ENCODE results near the gene CDC42EP5.

The CDC42EP5 gene

DNA sequence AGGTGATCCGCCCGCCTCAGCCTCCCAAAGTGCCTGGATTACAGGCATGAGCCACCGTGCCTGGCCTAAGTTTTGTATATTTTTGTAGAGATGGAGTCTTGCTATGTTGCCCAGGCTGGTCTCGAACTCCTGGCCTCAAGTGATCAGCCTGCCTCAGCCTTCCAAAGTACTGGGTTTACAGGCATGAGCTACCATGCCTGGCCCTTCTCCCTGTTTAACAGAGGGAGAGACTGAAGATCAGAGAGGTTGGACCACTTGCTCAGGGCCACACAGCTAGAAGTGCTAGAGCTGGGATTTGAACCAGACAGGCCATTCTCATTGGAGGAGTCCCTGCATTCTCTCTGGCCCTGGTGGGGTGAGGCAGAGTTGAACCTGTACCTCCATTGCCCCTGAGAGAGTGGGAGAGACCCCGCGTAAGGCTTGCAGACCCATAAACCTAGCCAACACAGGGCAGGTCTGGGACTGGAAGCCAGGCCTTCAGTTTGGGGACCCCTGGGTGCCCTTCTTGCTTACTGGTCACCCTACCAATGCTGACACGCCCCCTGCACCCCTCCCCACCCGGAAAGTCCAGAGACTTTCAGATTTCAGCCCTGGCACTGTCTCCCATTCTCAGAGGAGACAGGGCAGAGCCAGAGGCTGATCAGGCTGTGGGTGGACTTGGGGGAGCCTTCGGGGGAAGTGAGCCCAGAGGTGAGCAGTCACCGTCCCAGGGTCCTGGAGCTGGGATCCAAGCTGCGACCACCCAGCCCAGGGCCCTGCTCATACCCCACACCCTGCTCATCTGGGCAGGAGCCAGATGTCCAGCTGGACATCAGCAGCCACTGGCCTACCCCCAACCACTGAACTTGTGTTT lies 44.5 kb downstream of the CDC42EP5 start:
- no peak for DNase-seq (ENCODE audit: low read depth in 3 of 3, low spot score in 1 of 3)

DNA sequence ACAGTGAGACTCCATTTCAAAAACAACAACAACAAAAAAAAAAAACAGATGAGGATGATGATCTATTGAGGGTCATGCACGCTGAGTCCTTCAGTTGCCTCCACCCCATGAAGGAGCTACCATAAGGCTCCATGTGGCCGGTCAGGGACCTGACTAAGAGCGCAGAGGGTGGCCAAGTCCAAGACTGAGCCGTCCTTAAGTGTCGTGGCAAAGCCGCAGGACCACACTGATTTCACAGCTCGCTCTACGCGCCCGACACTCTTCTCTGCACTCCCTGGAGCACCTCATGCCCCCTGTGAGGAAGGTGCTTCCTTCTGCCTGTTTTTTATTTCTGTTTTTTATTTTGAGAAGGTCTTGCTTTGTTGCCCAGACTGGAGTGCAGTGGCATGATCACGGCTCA lies 45.5 kb downstream of the CDC42EP5 start:
- DNase-seq (ENCODE audit: low read depth in 3 of 3, low spot score in 1 of 3): no peak

DNA sequence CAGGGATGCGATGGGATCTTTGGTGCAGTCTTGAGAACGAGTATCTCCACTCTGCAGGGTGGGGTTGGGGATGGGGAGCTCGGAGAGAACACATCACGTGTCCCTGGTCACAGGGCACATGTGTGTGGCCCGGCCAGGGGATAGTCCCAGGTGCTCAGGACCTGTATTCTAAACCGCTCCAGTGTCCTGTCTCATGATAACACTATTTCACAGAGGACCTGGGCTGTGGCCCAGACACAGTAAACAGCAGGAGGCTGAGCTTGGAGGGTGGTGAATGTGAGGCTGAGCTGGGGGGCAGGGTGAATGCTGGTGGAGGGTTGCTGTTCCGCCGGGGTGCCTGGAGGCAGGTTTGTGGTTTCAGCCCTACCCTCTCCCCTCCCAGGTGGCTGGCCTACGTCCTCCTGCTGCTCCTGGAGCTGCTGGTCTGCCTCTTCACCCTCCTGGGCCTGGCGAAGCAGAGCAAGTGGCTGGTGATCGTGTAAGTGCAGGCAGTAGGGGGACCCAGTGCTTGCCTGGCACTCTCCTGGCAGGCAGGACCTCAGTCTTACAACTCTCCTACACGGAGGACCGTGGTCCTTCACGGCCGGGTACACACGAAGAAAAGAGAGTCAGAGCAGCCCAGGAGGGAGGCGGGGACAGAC lies 46.7 kb downstream of the CDC42EP5 start:
- DNase-seq (ENCODE audit: low read depth in 3 of 3, low spot score in 1 of 3): no peak

DNA sequence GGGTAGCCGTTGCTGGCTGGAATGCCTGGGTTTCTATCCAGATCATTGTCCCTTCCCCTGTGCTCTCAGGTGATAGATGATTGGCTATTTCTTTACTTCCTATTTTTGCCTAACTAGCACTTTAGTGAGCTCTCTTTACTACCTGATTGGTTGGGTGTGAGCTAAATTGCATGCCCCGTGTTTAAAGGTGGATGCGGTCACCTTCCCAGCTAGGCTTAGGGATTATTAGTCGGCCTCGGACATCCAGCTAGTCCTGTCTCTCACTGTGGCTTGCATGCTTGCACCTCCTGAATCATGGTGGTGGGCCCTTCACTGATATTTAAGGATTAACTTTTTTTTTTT lies 47.7 kb downstream of the CDC42EP5 start:
- no peak for DNase-seq (ENCODE audit: low read depth in 3 of 3, low spot score in 1 of 3)

DNA sequence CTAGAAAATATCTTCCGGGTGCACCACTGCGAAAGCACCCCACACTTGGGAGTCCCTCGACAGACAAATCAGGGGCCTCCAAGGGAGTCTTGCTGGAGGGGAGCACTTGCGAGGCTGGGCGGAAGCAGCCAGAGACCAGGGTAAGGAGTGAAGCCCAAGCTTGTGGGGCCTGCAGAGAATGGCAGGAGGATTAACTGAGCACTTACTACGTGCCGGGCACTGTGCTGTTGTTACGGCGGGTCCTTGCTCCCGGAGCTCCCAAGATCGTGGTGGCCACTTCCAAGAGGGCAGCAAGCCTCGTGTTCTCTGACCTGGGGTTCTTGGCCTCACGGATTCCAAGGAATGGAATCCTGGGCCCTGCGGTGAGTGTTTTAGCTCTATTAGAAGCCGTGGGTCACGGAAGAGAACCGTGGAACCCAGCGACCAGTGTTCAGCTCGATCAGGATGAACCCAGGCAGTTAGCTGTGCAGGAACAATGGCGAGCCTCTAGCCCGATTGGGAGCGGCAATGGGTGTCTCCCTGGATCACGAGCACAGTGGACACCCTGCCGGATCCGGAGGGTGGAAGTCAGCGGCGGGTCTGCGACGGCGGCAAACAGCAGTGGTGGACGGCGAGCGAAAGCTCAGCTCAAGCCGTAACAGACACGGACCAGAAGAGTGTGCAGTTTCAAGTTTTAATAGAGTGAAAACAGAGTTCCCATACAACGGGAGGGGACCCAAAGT lies 48.3 kb downstream of the CDC42EP5 start:
- no peak for DNase-seq (ENCODE audit: low read depth in 3 of 3, low spot score in 1 of 3)

DNA sequence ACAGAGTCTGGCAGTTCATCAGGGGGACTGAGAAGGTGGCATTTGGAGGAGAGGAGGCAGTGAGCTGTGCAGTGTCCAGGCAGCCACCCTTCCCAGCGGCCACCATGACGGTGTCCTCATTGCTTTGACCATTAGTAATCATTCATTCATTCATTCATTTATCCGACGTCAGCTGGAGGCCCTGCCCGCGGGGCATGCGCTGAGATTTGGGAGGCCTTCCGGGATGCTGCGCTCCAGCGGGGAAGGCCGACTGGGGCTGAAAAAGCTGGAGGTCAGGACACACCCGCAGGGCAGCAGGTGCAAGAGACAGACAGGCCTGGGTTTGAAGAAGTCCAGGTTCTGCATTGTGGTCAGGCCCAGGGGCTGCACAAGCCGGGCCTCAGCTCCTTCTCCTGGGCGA lies 48.9 kb downstream of the CDC42EP5 start:
- DNase-seq (ENCODE audit: low read depth in 3 of 3, low spot score in 1 of 3): no peak

DNA sequence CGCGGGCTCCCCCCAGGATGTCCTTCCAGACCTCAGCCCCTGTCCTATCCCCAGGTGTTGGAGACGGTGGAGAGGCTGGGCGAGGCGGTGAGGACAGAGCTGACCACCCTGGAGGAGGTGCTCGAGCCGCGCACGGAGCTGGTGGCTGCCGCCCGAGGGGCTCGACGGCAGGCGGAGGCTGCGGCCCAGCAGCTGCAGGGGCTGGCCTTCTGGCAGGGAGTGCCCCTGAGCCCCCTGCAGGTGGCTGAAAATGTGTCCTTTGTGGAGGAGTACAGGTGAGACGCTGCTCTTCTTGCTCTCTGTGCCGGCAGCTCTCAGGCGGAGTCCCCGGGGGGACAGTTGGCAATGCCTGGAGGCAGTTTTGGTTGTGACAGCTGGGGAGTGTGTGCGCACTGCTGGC lies 51.0 kb downstream of the CDC42EP5 start:
- DNase-seq (ENCODE audit: low read depth in 3 of 3, low spot score in 1 of 3): no peak

DNA sequence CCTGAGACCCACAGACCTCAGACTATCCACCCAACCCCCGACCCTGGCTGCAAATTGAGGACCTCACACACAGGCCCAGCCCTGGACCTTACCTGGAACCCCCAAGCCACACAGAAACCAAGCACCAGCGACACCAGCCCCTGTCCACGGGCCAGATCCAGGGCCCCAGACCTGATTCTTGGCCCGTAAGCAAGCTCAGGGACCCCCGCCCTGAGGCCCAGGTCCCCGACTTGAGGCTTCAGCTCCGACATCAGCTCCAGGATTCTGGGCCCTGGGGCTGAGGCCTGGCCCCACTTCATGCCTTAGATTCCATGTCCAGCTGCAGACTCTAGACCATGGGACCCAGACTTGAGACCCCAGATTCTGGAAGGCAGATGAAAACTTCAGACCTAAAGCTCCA lies 51.6 kb downstream of the CDC42EP5 start:
- DNase-seq (ENCODE audit: low read depth in 3 of 3, low spot score in 1 of 3): no peak

DNA sequence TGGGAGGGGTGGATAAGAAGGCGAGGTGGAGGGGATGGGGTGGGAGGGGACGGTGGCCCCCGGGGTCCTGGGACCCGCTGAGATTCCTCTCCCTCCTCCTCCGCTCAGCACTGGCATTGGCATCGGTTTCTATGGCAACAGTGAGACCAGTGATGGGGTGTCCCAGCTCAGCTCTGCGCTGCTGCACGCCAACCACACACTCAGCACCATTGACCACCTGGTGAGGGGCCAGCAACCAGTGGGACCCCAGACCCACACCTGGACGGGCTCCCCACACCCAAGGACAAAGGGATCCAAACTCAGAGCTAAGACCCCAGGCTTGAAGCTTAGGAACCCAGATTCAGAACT lies 52.0 kb downstream of the CDC42EP5 start:
- no peak for DNase-seq (ENCODE audit: low read depth in 3 of 3, low spot score in 1 of 3)

DNA sequence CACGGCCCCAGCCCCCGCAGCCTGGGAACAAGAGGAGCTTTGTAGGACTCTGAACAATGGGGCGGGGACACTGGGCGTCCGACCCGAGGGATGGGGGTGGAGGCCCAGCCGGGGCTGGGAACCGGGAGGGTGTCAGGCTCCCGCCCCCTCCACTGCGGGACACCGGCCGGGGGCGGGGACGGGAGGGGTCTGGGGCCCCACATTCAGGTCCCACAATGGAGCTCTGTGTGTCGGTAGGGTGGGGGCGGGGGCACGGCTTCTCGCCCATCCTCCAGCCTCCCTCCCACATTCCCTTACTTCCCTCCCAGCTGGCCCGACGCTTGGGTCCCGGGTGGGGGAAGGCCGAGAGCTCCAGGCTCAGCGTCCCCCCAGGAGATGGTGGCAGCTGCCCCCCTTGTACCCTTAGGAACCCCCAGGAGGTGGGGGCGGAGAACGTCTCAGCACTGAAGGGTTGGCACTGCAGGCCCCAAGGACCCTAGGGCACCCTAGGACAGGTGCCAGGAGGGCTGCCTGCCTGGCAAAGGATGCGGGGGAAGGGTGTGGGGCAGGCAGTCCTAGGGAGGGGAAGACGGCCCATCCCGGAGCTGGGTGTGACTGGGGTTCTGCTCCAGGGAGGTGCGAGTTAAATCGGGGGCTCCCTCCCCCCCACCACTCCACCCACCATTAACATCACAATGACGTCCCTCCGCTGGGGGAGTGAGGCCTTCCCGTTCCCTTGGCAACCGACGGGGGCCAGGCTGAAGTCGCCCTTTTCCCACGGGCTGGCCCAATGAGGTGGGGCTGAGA lies 52.5 kb downstream of the CDC42EP5 start:
- no peak for DNase-seq (ENCODE audit: low read depth in 3 of 3, low spot score in 1 of 3)

DNA sequence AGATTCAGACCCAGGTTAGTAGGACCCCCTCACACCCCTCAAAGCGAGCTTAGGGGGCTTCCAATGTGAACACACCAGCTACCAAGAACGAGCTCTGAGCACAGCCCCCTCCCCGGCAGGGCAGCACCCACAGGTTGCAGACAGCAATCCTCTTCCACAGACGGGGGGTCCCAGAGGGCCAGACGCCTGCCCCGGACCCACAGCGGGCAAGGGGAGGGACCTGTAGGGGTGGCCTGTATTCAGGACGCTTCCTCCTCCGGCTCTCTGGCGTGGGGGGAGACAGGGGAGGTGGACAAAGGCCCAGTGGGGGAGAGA lies 53.1 kb downstream of the CDC42EP5 start:
- DNase-seq (ENCODE audit: low read depth in 3 of 3, low spot score in 1 of 3): no peak

DNA sequence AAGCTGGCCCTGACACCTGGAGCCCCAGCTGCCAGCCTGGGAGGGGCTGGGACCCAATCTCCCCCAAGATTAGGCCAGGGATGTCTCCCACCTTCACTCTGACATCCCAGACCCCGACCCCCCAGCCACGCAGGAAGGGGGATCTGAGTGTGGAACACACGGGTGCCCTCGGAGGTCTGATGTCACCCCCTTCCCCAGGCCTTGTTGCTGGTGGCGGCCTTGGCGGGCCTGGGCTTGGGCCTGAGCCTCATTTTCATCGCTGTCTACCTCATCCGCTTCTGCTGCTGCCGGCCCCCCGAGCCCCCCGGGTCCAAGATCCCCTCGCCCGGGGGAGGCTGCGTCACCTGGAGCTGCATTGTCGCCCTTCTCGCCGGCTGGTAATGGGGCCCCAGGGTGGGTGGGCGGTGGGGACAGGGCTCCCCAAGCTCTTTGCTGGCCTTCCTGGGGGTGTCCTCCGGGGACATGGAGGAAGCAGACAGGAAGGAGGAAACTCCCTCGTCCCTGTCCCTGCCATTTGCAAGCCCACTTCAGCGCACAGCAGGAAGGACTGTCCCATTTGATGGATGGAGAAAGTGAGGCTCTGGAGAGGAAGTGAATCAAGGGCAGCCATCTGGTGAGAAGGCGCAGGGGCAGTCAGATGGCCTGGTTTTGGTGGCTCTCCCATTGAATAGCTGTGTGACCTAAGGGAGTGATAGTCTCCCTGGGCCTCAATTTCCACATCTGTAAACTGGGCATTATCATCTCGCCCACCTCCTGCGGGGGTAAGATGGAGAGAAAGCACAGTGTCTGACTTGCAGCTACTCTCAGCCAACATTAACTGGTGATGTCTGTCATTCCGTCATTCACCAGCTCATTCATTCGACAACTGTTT lies 53.9 kb downstream of the CDC42EP5 start:
- DNase-seq (ENCODE audit: low read depth in 3 of 3, low spot score in 1 of 3): no peak

DNA sequence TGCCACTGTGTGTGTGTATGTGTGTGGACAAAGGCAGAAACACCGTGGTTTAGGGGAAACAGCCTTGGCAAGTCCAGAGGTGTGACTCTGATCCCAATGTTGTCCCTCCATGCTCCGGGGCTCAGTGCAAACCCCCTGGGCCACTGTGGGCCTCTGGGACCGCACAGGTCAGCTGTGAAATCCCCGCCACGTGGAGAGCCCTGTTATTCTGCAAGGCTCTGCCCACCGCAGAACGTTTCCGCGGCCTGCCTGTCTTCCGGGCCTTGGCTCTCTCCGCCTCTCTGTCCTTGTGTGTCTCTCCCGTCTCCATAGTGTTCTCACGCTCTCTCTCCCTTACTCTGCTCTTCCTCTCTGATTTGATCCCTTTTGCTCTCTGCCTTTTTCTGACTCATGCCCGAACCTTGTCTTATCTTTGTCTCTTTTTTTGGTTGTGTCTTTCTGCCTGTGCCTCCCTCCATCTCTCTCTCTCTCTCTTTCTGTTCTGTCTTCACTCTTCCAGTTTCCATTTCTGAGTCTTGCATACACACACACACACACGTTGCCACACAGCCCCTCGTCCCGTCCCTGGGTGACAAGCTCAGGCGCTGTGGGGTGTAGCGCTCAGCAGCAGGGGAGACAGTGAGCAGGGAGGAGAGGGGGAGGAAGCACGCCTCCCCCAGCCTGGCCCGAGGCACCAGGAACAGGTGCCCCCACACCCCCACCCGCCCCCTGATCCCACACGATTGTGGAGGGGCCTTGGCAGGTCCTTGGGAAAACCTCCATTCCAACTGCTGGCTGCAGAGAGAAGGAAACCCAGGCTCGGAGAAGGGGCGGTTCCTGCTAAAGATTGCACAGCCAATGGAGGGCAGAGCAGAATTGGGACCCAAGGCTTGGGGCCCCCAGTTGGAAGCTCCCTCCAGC lies 54.8 kb downstream of the CDC42EP5 start:
- no peak for DNase-seq (ENCODE audit: low read depth in 3 of 3, low spot score in 1 of 3)

DNA sequence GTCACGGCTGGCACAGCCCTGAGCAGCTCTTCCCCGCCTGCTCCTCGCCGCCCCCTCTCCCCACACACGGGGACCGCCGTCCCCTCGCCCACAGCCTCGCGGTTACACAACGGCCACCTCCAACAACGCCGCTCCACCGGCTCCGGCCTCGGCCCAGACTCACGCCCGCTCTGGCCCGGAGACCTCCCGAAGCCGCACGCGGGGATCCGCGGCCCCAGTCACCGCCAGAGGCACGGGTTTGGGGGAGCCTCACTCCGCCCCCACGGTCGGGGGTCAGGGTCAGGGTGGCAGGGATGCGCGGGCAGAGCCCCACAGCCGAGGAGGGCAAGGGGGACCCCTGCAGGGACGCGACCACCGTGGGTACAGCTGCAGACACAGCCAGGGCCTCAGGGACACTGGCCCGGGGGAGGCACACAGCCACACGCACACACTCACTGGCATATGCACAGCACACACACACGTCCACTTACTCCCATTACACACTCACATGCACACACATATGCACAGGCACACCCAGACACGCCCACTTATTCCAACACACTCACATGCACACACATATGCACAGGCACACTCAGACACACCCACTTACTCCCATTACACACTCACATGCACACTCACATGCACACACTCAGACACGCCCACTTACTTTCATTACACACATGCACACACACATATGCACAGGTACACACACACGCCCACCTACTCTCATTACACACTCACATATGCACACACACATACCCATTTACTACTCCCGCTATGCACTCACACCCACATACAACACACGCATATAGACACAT lies 56.2 kb downstream of the CDC42EP5 start:
- no peak for DNase-seq (ENCODE audit: low read depth in 3 of 3, low spot score in 1 of 3)

DNA sequence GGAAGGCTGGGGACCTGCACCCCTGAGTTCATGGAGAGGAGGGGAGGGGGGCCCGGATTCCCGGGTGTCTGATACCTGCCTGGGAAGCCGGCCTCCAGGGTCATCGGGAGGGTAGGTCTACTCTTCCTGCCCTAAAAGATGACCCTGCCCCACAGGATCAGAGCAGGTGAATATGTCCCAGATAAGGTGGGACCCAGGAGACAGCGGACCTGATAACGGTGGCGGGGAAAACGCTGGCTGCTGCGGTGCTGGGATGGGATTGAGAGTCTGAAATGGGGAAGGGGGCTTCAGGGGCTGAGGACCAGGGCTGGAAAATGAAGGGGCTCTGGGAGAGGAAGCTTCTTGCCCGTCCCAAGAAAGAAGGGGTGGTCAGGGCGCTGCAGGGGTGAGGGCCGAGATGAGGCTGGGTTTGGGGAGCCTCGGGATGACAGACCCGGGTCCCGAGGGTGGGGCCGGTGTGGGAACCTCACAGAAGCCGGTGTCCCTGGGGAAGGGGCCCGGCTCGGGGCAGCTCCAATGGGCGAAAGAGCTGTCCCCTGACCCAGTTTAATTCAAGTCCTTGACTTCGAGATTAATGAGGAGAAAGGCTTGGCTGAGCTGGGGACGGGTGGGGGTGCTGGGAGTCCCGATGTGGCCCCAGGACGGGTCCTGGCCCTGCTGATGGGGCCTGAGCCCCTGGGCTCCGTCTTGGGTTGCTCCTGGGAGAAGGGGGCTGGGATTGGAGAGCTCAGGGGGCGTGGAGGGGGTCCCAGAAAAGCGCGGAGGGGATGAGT lies 57.0 kb downstream of the CDC42EP5 start:
- DNase-seq (ENCODE audit: low read depth in 3 of 3, low spot score in 1 of 3): no peak

DNA sequence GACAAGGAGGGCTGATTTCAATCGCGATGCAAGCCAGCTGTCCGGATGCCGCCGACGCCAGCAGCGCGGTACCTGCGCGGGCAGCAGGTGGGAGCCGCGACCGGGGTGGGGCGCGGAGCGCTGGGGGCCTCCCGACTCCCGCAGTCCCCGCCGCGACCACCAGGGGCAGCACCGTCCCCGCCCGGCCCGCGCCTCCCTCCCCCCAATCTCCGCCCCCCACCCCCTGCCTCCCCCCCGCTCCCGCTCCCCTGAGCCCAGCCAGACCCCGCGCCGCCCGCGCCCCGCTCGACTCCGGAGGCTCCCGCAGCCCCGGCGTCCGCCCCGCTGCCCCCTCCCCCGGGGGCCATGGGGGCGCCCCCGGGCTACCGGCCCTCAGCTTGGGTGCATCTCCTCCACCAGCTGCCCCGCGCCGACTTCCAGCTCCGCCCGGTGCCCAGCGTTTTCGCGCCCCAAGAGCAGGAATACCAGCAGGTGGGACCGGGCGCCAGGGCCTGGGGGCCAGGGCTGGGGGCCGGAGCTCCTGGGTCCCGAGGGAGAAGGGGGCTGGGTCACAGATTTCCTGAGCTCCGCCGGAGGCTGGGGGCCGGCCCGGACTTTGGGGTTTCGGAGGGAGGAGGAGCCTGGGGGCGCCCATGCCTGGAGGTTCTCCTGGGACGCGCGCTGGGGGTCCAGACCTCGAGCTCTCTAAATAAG lies 57.7 kb downstream of the CDC42EP5 start, which contains the start of gene TTYH1:
Gene TTYH1 (plus strand): TSS at position 257 of the 693 bp plus-strand sequence. CDS start 89 bp downstream, at position 346.
- DNase-seq (ENCODE audit: low read depth in 3 of 3, low spot score in 1 of 3): peak in 1 of 3 donors; percentile 48
